Subcutaneous abdominal adipose tissue (tissue), 5 donors: Measurements from ENCODE around the gene GATA6.
A peak's percentile ranks its signal among the peaks of the same experiment; 100 is the strongest.
"Not testable (repeated sequence)": the region's sequence is repeated elsewhere in the genome, so short reads cannot be mapped to it uniquely, and the experiment has no call there.

ENCODE experiments used
- H3K27ac ChIP-seq: one replicate; pipeline ENCODE4 v1.7.0; 2013; ENCODE audit warnings: low read depth, mild to moderate bottlenecking, inconsistent platforms, low read length, moderate library complexity
- H3K27me3 ChIP-seq, 5 donors: one replicate each; pipeline ENCODE4 v1.7.0; 2013; ENCODE audit warnings: low read length in 5 of 5, inconsistent platforms in 1 of 5; ENCODE audit not compliant: control insufficient read depth in 5 of 5, insufficient read depth in 4 of 5
- H3K36me3 ChIP-seq, 5 donors: one replicate each; pipeline ENCODE4 v1.7.0; 2013; ENCODE audit warnings: low read length in 5 of 5; ENCODE audit not compliant: control insufficient read depth in 5 of 5, insufficient read depth in 5 of 5
- H3K4me1 ChIP-seq, 5 donors: one replicate each; pipeline ENCODE4 v1.7.0; 2013; ENCODE audit warnings: low read length in 5 of 5, mild to moderate bottlenecking in 3 of 5, moderate library complexity in 1 of 5; ENCODE audit not compliant: control insufficient read depth in 5 of 5, insufficient read depth in 5 of 5
- H3K4me3 ChIP-seq, 5 donors: one replicate each; pipeline ENCODE4 v1.7.0; 2013; ENCODE audit warnings: low read length in 5 of 5, low read depth in 1 of 5
- H3K9ac ChIP-seq, 5 donors: one replicate each; pipeline ENCODE4 v1.7.0; 2013; ENCODE audit warnings: low read length in 5 of 5, mild to moderate bottlenecking in 4 of 5, moderate library complexity in 3 of 5
- H3K9me3 ChIP-seq, 5 donors: one replicate each; pipeline ENCODE4 v1.7.0; 2013; ENCODE audit warnings: low read length in 5 of 5; ENCODE audit not compliant: control insufficient read depth in 5 of 5
- donor health status: healthy.
- donor health status: healthy.
- donor health status: healthy.
- donor health status: healthy.
- donor health status: healthy.

Gene GATA6

DNA sequence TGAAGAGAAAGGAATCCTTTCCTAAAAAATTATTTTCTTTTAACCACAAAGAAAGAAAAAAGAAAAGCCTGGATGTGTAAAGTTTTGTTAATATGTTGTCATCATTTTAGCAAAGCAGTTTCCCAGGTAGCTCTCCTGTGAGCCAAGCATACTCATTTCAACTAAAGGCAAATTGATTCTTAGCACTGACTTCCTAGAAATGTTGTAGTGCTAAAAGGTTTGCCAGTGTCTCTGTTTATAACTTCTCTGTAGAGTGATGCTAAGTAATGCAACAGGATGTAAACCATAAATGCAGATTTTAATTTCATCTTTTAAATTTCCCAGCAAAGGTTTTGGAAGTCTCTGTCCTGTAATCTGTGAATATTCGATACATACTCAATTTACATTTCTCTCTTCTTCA is 10.2 kb downstream of the GATA6 start:
- H3K27me3 ChIP-seq: no peaks in the 10 kb centered on the region
- H3K4me1 ChIP-seq: peaks cover 0 to 5% (median 0%) of the 10 kb centered on the region in 5 donors
- H3K36me3 ChIP-seq: peaks cover 3 to 17% (median 9%) of the 10 kb centered on the region in 5 donors
- no peak overlapping the region for H3K9ac ChIP-seq
- H3K9me3 ChIP-seq: no peaks in the 10 kb centered on the region
- no peak overlapping the region for H3K4me3 ChIP-seq
- no peak overlapping the region for H3K27ac ChIP-seq

DNA sequence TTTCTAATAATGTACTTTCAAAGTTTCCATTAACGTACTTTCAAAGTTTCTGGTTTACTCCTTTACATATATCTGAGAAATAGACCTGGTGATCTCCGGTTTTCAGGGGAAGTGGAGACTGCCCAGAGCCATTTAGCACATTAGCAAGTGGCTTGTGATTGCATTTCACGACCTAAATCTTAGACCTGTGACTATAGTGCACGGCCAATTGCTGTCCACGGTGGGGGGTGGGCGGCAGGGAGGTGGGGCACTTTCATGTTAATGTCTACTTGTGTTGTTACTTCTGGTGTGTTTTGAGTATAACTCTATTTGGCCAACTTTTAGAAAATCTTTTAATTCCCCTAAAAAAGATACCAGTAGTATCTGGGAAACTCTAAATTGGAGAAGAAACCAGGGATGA is 11.3 kb downstream of the GATA6 start:
- Histone ChIP-seq H3K9ac (no peak overlapping the region), H3K27ac (no peak overlapping the region), H3K4me3 (no peak overlapping the region), H3K4me1 (peaks cover 0 to 14% (median 4%) of the 10 kb centered on the region in 5 donors), H3K9me3 (no peaks in the 10 kb centered on the region), H3K36me3 (peaks cover 8 to 17% (median 9%) of the 10 kb centered on the region in 5 donors), H3K27me3 (peaks cover 0 to 5% (median 0%) of the 10 kb centered on the region in 5 donors)

GRCh38 chr18:22182884-22183697 is 13.7 kb downstream of the GATA6 start:
- H3K36me3 ChIP-seq: peaks cover 7 to 17% (median 11%) of the 10 kb centered on the region in 5 donors
- no peaks in the 10 kb centered on the region for H3K9me3 ChIP-seq
- no peak overlapping the region for H3K4me3 ChIP-seq
- H3K4me1 ChIP-seq: peaks cover 0 to 12% (median 4%) of the 10 kb centered on the region in 5 donors
- H3K27me3 ChIP-seq: peaks cover 0 to 6% (median 0%) of the 10 kb centered on the region in 5 donors
- no peak overlapping the region for H3K27ac ChIP-seq
- H3K9ac ChIP-seq: no peak overlapping the region

DNA sequence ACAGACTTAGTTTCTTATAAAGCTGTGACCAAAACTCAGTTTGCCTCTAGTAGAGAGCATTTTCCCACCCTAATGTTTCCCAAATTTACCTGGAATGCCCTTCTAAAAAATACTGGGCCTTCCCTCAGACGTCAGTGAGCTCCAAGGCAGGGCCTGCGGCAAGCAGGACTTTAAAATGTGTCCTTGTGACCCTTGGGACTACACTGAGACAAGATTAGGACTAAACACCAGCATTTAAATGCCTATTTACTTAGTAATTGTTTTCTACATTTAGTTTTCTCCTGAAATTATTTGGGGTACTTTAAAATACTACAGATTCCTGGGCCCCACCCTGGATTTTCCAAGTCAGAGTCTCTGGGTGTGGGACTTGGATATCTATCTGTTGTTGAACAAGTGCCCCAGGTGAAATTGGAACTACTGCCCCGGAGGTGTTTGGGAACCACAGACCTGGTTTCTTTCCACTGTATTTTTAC is 14.3 kb downstream of the GATA6 start:
- Histone ChIP-seq H3K36me3 (peaks cover 7 to 17% (median 11%) of the 10 kb centered on the region in 5 donors), H3K4me3 (no peak overlapping the region), H3K27ac (no peak overlapping the region), H3K9ac (no peak overlapping the region), H3K4me1 (peaks cover 0 to 12% (median 4%) of the 10 kb centered on the region in 5 donors), H3K9me3 (no peaks in the 10 kb centered on the region), H3K27me3 (peaks cover 0 to 6% (median 0%) of the 10 kb centered on the region in 5 donors)

DNA sequence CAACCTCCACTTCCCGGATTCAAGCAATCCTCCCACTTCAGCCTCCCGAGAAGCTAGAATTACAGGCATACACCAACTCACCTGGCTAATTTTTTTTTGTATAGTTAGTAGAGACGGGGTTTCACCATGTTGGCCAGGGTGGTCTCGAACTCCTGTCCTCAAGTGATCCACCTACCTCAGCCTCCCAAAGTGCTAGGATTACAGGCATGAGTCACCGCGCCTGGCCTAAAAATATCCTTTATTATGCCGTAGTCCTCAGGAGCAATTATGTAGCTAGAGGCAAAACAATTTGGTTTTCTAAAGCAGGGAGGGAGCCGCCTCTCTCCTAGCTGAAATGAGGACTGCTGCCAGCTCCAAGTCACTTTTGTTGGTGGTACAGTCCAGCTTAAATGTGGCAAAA is 15.2 kb downstream of the GATA6 start:
- H3K9ac ChIP-seq, H3K4me3 ChIP-seq, H3K9me3 ChIP-seq, H3K27ac ChIP-seq, H3K27me3 ChIP-seq: not testable (repeated sequence)
- Histone ChIP-seq H3K36me3 (peaks cover 7 to 17% (median 11%) of the 10 kb centered on the region in 5 donors), H3K4me1 (peaks cover 0 to 19% (median 4%) of the 10 kb centered on the region in 5 donors)

GRCh38 chr18:22185273-22185672 is 15.9 kb downstream of the GATA6 start:
- H3K9me3 ChIP-seq: no peaks in the 10 kb centered on the region
- no peak overlapping the region for H3K27ac ChIP-seq
- H3K4me3 ChIP-seq: no peak overlapping the region
- H3K36me3 ChIP-seq: peaks cover 7 to 17% (median 11%) of the 10 kb centered on the region in 5 donors
- H3K9ac ChIP-seq: no peak overlapping the region
- peaks cover 0 to 26% (median 6%) of the 10 kb centered on the region in 5 donors for H3K4me1 ChIP-seq
- H3K27me3 ChIP-seq: peaks cover 0 to 6% (median 0%) of the 10 kb centered on the region in 5 donors

GRCh38 chr18:22185771-22186386 is 16.5 kb downstream of the GATA6 start:
- Histone ChIP-seq H3K9me3 (no peaks in the 10 kb centered on the region), H3K9ac (no peak overlapping the region), H3K27ac (no peak overlapping the region), H3K36me3 (peaks cover 7 to 17% (median 11%) of the 10 kb centered on the region in 5 donors), H3K4me3 (no peak overlapping the region), H3K27me3 (peaks cover 0 to 6% (median 0%) of the 10 kb centered on the region in 5 donors), H3K4me1 (peaks cover 0 to 32% (median 8%) of the 10 kb centered on the region in 5 donors)

DNA sequence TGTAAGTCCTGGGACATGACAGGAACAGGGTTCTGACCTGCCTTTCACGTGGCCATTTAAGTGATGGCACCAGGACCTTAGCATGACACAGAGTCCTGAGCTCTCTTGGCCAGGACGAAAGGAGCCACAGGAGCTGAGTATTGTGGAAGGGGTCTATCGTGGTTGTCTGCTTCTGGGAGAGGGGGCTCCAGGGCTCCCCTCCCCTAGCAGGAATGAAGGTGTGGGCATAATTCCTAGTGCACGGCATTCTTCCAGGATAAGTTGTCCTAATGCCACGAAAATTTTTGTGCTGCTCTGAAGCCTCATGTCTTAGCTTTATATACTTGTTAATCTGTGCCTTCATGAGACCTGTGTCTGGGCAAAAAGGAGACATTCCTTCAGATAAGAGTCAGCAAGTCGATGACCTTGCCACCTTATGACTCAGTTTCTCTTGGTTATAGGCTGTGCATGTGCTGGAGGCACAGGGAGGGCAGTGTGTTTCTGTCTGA is 17.1 kb downstream of the GATA6 start:
- Histone ChIP-seq H3K27me3 (peaks cover 0 to 6% (median 0%) of the 10 kb centered on the region in 5 donors), H3K27ac (no peak overlapping the region), H3K9ac (no peak overlapping the region)

DNA sequence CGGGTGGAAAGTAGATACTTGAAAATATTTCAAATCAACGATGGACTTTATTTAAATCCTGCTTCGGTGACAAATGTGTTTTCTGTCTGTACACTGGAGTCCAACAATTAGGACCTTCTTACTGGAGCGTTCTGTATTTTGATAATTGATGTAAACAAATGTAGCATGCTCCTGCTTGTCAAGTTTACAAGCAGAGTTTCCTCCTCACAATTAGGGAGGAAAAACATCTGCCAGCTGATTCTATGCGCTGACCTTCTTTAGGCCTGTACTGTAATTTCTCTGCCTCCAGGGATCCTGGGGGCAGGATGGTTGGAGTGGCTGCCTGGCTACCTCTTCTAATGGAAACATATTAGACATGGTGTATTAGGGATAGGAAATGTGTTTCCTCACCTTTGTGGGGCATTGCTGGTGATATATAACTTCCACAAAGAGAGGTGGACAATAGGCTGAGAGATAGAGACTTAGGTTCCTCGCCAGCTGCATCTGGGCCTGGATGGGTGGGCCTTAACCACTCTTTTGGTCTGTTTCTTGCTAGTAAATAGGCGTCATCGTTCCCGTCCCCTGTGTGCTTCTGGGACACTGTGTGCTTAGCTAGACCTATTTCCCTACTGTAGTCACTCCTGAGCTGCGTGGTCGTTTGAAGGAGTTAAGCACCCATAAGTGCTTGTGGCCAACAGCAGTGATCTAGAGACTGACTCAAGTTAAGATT is 19.3 kb downstream of the GATA6 start:
- Histone ChIP-seq H3K4me3 (no peak overlapping the region), H3K4me1 (peaks cover 0 to 40% (median 8%) of the 10 kb centered on the region in 5 donors), H3K9me3 (no peaks in the 10 kb centered on the region), H3K27ac (no peak overlapping the region), H3K27me3 (peaks cover 0 to 6% (median 0%) of the 10 kb centered on the region in 5 donors), H3K36me3 (peaks cover 0 to 8% (median 4%) of the 10 kb centered on the region in 5 donors), H3K9ac (peak overlapping the region in 2 of 5 donors; percentile 11 to 13)

More for the DNA sequence above, 17.1 kb downstream of the GATA6 start:
- H3K4me3 ChIP-seq: no peak overlapping the region
- peaks cover 0 to 35% (median 8%) of the 10 kb centered on the region in 5 donors for H3K4me1 ChIP-seq
- H3K9me3 ChIP-seq: no peaks in the 10 kb centered on the region
- peaks cover 5 to 15% (median 11%) of the 10 kb centered on the region in 5 donors for H3K36me3 ChIP-seq
